CD8-positive, alpha-beta memory T cell (primary cell): ENCODE results near the gene PDGFRA. TPM values are rescaled to one million over a fixed set of nuclear protein-coding genes. Genes with fewer than 3 reads are reported as not detected.

Experiments
- CTCF ChIA-PET: fragments of 350-600 bp; sonication (Branson Sonifier 250); formaldehyde crosslinking; loops from one replicate; lab custom pipeline; 2021; ENCODE audit warnings: antibody characterized with exemption; lab: Charles Lee
- POLR2A ChIA-PET: fragments of 350-600 bp; sonication (Branson Sonifier 250); formaldehyde crosslinking; loops from one replicate; lab custom pipeline; 2021; ENCODE audit warnings: antibody characterized with exemption; lab: Charles Lee
- DNase-seq, 5 donors: peaks; one replicate each; pipeline versions ENCODE4 v3.0.0 to v3.0.0-alpha.2; 2020 to 2022; ENCODE audit warnings: mixed read lengths in 1 of 5
- H3K27ac ChIP-seq: one replicate; pipeline ENCODE4 v1.7.0; 2013; ENCODE audit warnings: low read depth, mild to moderate bottlenecking, low read length, moderate library complexity
- H3K27me3 ChIP-seq: 2 replicates; pipeline ENCODE4 v1.7.0; 2013; ENCODE audit warnings: low read length, mild to moderate bottlenecking; ENCODE audit not compliant: insufficient read depth, poor library complexity, severe bottlenecking
- H3K36me3 ChIP-seq: 2 replicates; pipeline ENCODE4 v1.7.0; 2013; ENCODE audit warnings: mild to moderate bottlenecking, low read length, moderate library complexity; ENCODE audit not compliant: insufficient read depth
- H3K4me1 ChIP-seq: 2 replicates; pipeline ENCODE4 v1.7.0; 2013; ENCODE audit warnings: mild to moderate bottlenecking, low read length, moderate library complexity; ENCODE audit not compliant: insufficient read depth
- H3K4me3 ChIP-seq: 2 replicates; pipeline ENCODE4 v1.7.0; 2013; ENCODE audit warnings: mild to moderate bottlenecking, low read length
- H3K9me3 ChIP-seq: 2 replicates; pipeline ENCODE4 v1.7.0; 2013; ENCODE audit warnings: mild to moderate bottlenecking, low read length
- H3K27ac Mint-ChIP-seq, 8 donors: one replicate each; pipeline ENCODE4 v1.8.0; 2020 to 2021; ENCODE audit warnings: mixed read lengths in 8 of 8, mild to moderate bottlenecking in 6 of 8, inconsistent platforms in 3 of 8, moderate library complexity in 3 of 8
- H3K27me3 Mint-ChIP-seq, 2 donors: one replicate each; pipeline ENCODE4 v1.8.0; 2020 to 2021; ENCODE audit warnings: mixed read lengths in 2 of 2, mild to moderate bottlenecking in 1 of 2, moderate library complexity in 1 of 2
- H3K36me3 Mint-ChIP-seq, 3 donors: one replicate each; pipeline ENCODE4 v1.8.0; 2020 to 2021; ENCODE audit warnings: mixed read lengths in 3 of 3, inconsistent platforms in 1 of 3, mild to moderate bottlenecking in 1 of 3
- H3K4me1 Mint-ChIP-seq, 3 donors: one replicate each; pipeline ENCODE4 v1.8.0; 2020 to 2021; ENCODE audit warnings: mixed read lengths in 3 of 3, inconsistent platforms in 1 of 3, mild to moderate bottlenecking in 1 of 3
- H3K4me3 Mint-ChIP-seq, 7 donors: one replicate each; pipeline ENCODE4 v1.8.0; 2020 to 2021; ENCODE audit warnings: mixed read lengths in 7 of 7, mild to moderate bottlenecking in 6 of 7, moderate library complexity in 4 of 7, inconsistent platforms in 2 of 7
- H3K9me3 Mint-ChIP-seq, 5 donors: one replicate each; pipeline ENCODE4 v1.8.0; 2020 to 2022; ENCODE audit warnings: mixed read lengths in 5 of 5, mild to moderate bottlenecking in 3 of 5, moderate library complexity in 2 of 5, inconsistent platforms in 1 of 5
- polyA plus RNA-seq: library from polyadenylated mRNA; unstranded; fragments of 300-500 nt; fragmentation: Illumina TruSeq; gene quantifications from one replicate; pipeline ENCODE4 v1.2.3, GENCODE V29; 2021
- total RNA-seq, 2 experiments: library from RNA; stranded (reverse); gene quantifications; one replicate each; pipeline ENCODE4 v1.2.3, GENCODE V29; 2021

Gene PDGFRA
- total and polyA plus RNA-seq, 3 experiments from 2014 or later, result not detected

DNA sequence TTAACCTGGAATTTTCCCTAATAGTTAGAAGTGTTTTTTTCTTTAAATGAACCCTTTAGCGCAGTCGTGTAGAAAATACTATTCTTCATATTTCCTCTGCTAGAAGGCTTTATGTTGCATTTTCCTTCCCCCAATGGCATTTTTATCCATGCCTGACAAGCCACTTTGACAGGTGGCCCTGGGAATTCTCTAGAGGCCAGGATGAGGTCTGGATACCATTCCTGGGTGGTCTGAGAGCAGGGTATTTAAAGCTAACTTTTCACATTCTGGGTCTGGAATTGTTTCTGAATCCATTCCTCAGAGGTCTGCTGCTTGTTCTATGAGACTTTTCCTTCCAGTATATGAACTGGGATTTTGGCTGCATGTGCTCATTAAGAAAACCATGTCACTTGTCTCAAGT lies 31.2 kb upstream of the PDGFRA start:
- no peaks in the 10 kb centered on the region for H3K36me3 ChIP-seq
- ChIA-PET POLR2A (no interaction called here), CTCF (interaction anchor here (1.7 kb wide), 1 partner anchor 36 kb away, joined by 6 read pairs; no protein-coding TSS in a partner anchor)
- H3K27ac Mint-ChIP-seq, result no peak overlapping the region
- no peaks in the 10 kb centered on the region for H3K9me3 ChIP-seq
- no peak overlapping the region for H3K4me3 Mint-ChIP-seq
- no peaks in the 10 kb centered on the region for H3K27me3 ChIP-seq
- H3K4me3 ChIP-seq, result no peak overlapping the region
- H3K4me1 Mint-ChIP-seq, result no peaks in the 10 kb centered on the region
- no peak overlapping the region for H3K27ac ChIP-seq
- no peak for DNase-seq
- no peaks in the 10 kb centered on the region for H3K4me1 ChIP-seq
- no peaks in the 10 kb centered on the region for H3K9me3 Mint-ChIP-seq
- no peaks in the 10 kb centered on the region for H3K36me3 Mint-ChIP-seq
- peaks cover 15 to 24% of the 10 kb centered on the region in 2 donors for H3K27me3 Mint-ChIP-seq

DNA sequence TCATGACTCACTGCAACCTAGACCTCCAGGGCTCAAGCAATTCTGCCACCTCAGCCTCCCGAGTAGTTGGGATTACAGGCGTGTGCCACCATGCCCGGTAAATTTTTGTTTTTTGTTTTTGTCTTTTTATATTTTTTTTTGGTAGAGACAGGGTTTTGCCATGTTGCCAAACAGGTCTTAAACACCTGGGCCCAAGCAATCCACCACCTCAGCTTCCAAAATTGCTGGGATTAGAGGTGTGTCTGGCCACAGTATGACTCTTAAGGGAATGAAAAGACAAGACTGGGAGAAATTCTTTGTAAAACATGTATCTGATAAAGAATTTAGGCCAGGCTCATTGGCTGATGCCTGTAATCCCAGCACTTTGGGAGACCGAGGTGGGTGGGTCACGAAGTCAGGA lies 29.2 kb upstream of the PDGFRA start:
- CTCF ChIA-PET, result no interaction called here
- POLR2A ChIA-PET, result no interaction called here
- H3K27me3 Mint-ChIP-seq, result peaks cover 15 to 28% of the 10 kb centered on the region in 2 donors
- Histone ChIP-seq H3K27ac (no peak overlapping the region), H3K36me3 (no peaks in the 10 kb centered on the region), H3K9me3 (no peaks in the 10 kb centered on the region), H3K27me3 (no peaks in the 10 kb centered on the region), H3K4me1 (no peaks in the 10 kb centered on the region), H3K4me3 (no peak overlapping the region)
- no peaks in the 10 kb centered on the region for H3K9me3 Mint-ChIP-seq
- H3K4me3 Mint-ChIP-seq, result no peak overlapping the region
- H3K4me1 Mint-ChIP-seq, result no peaks in the 10 kb centered on the region
- DNase-seq, result no peak
- no peak overlapping the region for H3K27ac Mint-ChIP-seq
- no peaks in the 10 kb centered on the region for H3K36me3 Mint-ChIP-seq

DNA sequence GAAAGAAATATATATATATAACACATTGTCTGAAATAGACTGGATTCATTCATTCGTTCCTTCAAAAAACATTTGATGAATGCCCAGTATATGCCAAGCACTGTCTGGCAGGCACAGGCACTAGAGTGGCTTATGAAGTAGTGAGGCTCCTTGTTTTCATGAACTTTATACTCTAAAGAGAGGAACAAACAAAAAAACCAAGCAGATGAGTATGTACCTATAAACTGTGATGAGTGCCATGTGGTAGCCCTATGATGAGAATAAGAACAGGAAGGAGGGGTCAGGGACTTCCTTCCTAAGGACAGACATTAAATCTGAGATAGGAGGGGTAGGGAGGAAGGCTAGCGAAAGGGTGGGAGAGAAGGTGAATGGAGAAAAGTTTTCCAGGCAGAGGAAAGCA lies 19.5 kb upstream of the PDGFRA start:
- H3K27me3 ChIP-seq, result no peaks in the 10 kb centered on the region
- H3K36me3 Mint-ChIP-seq, result no peaks in the 10 kb centered on the region
- no peak for DNase-seq
- no peak overlapping the region for H3K27ac ChIP-seq
- no peaks in the 10 kb centered on the region for H3K9me3 ChIP-seq
- no peak overlapping the region for H3K4me3 ChIP-seq
- H3K4me1 ChIP-seq, result no peaks in the 10 kb centered on the region
- H3K36me3 ChIP-seq, result no peaks in the 10 kb centered on the region
- no peak overlapping the region for H3K27ac Mint-ChIP-seq
- H3K9me3 Mint-ChIP-seq, result peaks cover 0 to 3% (median 0%) of the 10 kb centered on the region in 5 donors
- H3K4me3 Mint-ChIP-seq, result no peak overlapping the region
- H3K4me1 Mint-ChIP-seq, result no peaks in the 10 kb centered on the region
- POLR2A ChIA-PET, result no interaction called here
- peaks cover 9 to 42% of the 10 kb centered on the region in 2 donors for H3K27me3 Mint-ChIP-seq
- CTCF ChIA-PET, result no interaction called here

DNA sequence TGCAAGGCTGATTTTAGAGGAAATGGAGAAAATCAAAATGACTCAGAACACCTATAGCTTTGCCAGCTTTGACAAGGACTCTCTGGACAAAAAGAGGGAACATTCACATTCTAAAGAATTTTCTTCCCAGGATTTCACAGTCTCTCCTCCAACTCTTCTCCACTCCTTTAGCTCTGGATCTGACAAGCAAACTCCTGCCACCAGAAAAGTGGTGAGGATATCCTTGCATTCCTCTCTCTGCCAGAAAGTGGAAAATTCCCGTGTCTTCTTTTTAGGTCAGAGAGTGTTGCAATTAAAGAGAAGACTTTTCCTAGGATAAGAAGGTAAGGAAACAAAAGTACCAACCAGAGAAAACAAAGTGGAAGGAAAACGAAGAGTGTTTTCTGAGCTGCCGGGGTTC lies 16.1 kb upstream of the PDGFRA start:
- ChIA-PET POLR2A (no interaction called here), CTCF (interaction anchor here (2.5 to 8.9 kb wide), 3 partner anchors 21 to 304 kb away, joined by 6 to 95 read pairs (median 20); no protein-coding TSS in a partner anchor)
- no peak overlapping the region for H3K4me3 Mint-ChIP-seq
- H3K36me3 Mint-ChIP-seq, result no peaks in the 10 kb centered on the region
- Histone ChIP-seq H3K36me3 (no peaks in the 10 kb centered on the region), H3K9me3 (no peaks in the 10 kb centered on the region), H3K4me3 (no peak overlapping the region), H3K27ac (no peak overlapping the region), H3K27me3 (peaks cover 1% of the 10 kb centered on the region), H3K4me1 (peaks cover 4% of the 10 kb centered on the region)
- DNase-seq, result no peak
- H3K27ac Mint-ChIP-seq, result no peak overlapping the region
- H3K4me1 Mint-ChIP-seq, result peaks cover 5 to 6% (median 6%) of the 10 kb centered on the region in 3 donors
- peaks cover 0 to 3% (median 0%) of the 10 kb centered on the region in 5 donors for H3K9me3 Mint-ChIP-seq
- H3K27me3 Mint-ChIP-seq, result peaks cover 14 to 43% of the 10 kb centered on the region in 2 donors

DNA sequence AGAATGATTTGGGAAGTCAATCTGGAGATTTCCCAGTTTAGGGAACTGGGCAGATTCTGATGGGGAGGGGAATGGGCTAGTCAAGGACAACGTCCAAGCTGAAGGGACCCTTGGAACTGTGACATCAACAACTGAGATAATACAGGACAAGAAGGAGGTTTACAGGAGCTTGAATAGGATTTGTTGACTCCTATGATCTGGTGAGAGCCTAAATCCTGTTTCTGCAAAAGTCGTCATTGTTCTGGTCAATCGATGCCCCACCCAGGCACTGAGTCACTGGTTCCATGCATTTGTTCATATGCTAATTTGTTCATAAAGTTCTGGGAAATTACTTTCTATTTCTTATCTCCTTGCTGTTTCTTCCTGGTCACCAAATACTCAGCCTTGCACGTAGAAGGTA lies 15.3 kb upstream of the PDGFRA start:
- Mint-ChIP-seq H3K4me3 (no peak overlapping the region), H3K4me1 (peaks cover 5 to 7% (median 6%) of the 10 kb centered on the region in 3 donors), H3K27me3 (peaks cover 15 to 45% of the 10 kb centered on the region in 2 donors), H3K27ac (no peak overlapping the region), H3K36me3 (no peaks in the 10 kb centered on the region), H3K9me3 (peaks cover 0 to 3% (median 0%) of the 10 kb centered on the region in 5 donors)
- Histone ChIP-seq H3K36me3 (no peaks in the 10 kb centered on the region), H3K27me3 (peaks cover 8% of the 10 kb centered on the region), H3K4me1 (peaks cover 4% of the 10 kb centered on the region), H3K27ac (no peak overlapping the region), H3K9me3 (no peaks in the 10 kb centered on the region), H3K4me3 (no peak overlapping the region)
- DNase-seq, result no peak
- ChIA-PET POLR2A (no interaction called here), CTCF (interaction anchor here (2.5 to 8.9 kb wide), 3 partner anchors 20 to 305 kb away, joined by 6 to 95 read pairs (median 20); no protein-coding TSS in a partner anchor)

DNA sequence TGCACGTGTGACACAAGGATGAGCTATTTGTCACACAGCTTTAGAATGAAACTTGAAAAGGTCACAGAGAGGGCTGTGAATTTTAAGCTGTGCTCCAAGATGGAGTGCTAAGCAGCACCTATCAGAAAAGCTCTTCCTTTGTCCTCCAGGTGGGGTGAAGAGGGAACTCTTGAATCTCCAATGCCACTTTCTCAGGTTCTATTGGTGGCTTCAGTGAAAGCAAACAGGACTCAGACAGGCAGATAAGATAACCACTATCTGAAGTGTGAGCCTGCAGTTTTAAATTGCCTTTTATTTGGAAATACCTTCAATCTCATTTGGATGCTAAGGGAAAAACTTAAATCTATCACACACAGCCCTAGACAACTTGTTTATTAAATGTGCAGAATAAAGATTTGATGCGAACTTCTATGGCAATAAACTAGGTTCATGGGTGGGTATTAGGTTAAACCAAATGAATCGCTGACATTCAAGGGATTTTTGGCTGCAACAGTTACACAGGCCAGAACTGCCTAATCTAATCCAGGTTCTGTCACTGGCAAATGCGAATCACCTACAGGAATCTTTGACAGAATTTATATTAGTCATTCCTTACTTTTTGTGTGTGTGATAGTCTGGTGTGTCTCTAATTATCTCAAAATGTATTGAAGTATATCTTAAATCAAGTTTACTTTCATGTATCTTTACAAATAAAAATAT lies 13.6 kb upstream of the PDGFRA start:
- peaks cover 20 to 47% of the 10 kb centered on the region in 2 donors for H3K27me3 Mint-ChIP-seq
- H3K27me3 ChIP-seq, result peaks cover 12% of the 10 kb centered on the region
- H3K9me3 Mint-ChIP-seq, result peaks cover 0 to 3% (median 0%) of the 10 kb centered on the region in 5 donors
- POLR2A ChIA-PET, result no interaction called here
- DNase-seq, result no peak
- H3K27ac ChIP-seq, result no peak overlapping the region
- H3K9me3 ChIP-seq, result no peaks in the 10 kb centered on the region
- no peaks in the 10 kb centered on the region for H3K36me3 Mint-ChIP-seq
- H3K4me1 ChIP-seq, result peaks cover 4% of the 10 kb centered on the region
- CTCF ChIA-PET, result interaction anchor here (2.5 to 8.9 kb wide), 3 partner anchors 18 to 307 kb away, joined by 6 to 95 read pairs (median 20); no protein-coding TSS in a partner anchor
- H3K36me3 ChIP-seq, result no peaks in the 10 kb centered on the region
- H3K4me1 Mint-ChIP-seq, result peaks cover 5 to 7% (median 6%) of the 10 kb centered on the region in 3 donors
- no peak overlapping the region for H3K4me3 ChIP-seq
- H3K4me3 Mint-ChIP-seq, result no peak overlapping the region
- H3K27ac Mint-ChIP-seq, result no peak overlapping the region

DNA sequence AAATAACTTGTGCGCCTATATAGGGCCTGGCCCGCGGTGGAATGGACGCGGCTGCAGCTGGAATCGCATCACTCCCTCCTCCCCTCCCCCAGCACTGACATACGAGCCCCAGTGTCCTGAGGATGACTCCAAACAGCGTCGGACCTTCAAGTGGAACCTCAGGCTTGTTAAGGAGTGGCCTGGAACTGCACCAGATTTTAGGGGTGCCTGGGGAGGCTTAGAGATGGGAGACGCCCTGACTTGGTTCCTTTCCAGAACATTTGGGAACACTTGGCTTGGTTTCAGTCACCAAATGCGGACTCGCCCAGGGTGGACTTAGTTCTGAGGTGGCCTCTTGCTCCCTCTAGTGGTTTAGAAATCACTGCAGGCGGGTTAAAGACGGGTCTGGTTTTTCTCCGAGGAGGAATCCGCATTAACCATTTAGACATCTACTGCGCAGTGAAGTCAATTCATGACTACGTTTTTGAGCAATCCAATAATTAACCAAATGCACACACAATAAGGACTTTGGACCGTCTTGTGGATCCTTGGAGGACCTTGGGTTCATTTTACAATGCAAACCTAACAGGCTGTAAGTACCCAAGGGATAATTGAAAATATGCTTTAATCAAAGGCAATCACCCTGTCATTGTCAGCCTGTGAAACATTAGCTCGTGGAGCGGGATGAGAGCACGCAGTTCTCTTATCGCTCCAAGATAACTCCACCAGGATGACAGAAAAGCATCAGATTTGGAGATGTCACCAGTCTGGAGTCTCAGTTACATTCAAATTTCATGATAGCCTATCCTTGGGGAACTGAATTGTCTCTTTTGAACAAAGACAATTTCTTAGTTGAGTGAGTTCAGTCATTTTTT lies 11.2 kb upstream of the PDGFRA start:
- POLR2A ChIA-PET, result no interaction called here

More for the DNA sequence above, 11.2 kb upstream of the PDGFRA start:
- DNase-seq, result peak; percentile 22 to 62 (median 45)
- no peak overlapping the region for H3K27ac ChIP-seq
- peaks cover 4% of the 10 kb centered on the region for H3K4me1 ChIP-seq
- Mint-ChIP-seq H3K4me3 (no peak overlapping the region), H3K27ac (no peak overlapping the region), H3K27me3 (peaks cover 27 to 51% of the 10 kb centered on the region in 2 donors), H3K36me3 (peaks cover 0 to 1% (median 0%) of the 10 kb centered on the region in 3 donors), H3K4me1 (peaks cover 5 to 7% (median 6%) of the 10 kb centered on the region in 3 donors), H3K9me3 (no peaks in the 10 kb centered on the region)
- no peaks in the 10 kb centered on the region for H3K36me3 ChIP-seq
- CTCF ChIA-PET, result interaction anchor here (0.7 to 8.9 kb wide), 7 partner anchors 16 to 309 kb away, joined by 3 to 95 read pairs (median 4); no protein-coding TSS in a partner anchor
- no peak overlapping the region for H3K4me3 ChIP-seq
- no peaks in the 10 kb centered on the region for H3K9me3 ChIP-seq
- peaks cover 15% of the 10 kb centered on the region for H3K27me3 ChIP-seq
